Stimulated activated CD8-positive, alpha-beta memory T cell treated with anti-CD3 and anti-CD28 coated beads, Interleukin-7, amount 100 ng/mL, for 24 hours (primary cell): ENCODE results near the gene ULK4.
"Not testable (repeated sequence)": the region's sequence is repeated elsewhere in the genome, so short reads cannot be mapped to it uniquely, and the experiment has no call there.

Source experiments
- DNase-seq: peaks from one replicate; pipeline ENCODE4 v3.0.0-alpha.2; 2020; ENCODE audit warnings: low read depth

ULK4 gene

DNA sequence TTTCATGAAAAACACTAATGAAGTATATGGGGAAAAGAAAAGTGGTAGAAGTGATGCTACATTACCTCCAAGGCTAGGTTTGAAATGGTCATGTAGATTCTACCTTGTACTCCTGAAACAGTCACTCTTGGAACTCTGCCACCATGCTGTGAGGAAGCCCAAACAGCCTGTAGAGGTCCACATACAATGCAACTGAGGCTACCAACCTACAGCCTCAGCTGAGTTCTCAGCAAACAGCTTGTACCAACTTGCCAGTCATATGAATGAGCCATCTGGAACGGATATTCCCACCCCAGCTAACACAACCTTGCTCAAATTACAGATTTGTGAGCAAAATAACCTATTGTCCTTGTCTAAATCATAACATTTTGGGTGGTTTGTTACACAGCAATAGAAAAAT, 193.5 kb downstream of the ULK4 start:
- DNase-seq = no peak

DNA sequence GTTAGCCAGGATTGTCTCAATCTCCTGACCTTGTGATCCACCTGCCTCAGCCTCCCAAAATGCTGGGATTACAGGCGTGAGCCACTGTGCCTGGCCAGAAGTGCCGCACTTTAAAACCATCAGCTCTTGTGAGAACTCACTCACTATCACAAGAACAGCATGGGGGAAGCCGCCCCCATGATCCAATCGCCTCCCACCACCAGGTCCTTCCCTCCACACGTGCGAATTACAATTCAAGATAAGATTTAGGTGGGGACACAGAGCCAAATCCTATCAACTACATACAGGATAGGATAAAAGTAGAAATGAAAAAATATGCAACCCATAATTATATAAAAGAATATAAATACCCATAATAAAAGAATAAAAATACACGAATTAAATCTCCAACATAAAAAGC, 199.0 kb downstream of the ULK4 start:
- DNase-seq = not testable (repeated sequence)

DNA sequence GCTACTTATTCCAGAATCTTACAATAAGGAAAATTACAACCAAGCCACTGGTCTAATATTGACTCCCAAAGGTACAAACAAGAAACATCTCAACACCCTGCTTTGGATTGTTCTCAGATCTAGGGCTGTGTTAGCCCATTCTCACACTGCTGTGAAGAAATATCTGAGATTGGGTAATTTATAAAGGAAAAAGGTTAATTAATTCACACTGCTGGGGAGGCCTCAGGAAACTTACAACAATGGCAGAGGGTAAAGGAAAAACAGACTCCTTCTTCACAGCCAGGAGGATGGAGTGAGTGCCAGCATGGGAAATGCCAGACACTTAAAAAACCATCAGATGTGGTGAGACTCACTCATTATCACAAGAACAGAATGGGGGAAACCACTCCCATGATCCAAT, 208.3 kb downstream of the ULK4 start:
- no peak for DNase-seq

DNA sequence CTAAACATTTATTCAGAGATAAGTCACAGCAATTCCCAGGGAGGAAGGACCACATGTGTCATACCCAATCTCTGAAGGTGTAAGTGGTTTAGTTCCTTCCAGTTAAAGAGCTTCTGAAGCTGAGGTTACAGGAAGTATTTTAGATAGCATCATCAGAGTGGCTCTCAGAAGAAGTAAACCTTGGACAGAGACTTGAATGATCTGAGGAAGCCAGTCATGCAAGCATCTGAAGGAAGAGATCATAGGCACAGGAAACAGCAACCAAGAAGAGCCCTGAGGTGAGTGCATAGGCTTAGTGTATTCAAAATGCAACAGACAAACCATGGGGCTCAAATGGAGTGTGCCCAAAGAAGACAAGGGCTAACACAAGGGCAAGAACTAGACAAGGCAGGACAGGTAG, 210.3 kb downstream of the ULK4 start:
- DNase-seq = no peak

DNA sequence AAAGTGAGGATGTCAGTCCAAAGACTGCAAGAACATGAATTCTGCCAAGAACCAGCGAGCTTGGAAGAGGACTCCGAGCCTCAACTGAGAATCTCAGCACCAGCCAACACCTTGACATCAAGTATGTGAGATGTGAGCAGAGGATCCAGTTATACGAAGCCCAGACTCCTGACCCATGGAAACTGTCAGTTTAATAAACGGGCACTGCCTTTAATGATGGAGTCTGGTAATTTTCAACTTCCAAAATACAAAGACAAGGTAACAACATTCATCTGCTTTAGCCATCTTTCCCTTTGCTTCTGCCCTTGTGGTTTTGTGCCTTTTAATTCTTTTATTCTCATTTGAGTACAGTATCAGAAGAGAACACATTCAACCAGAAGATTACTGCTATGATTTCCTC, 211.9 kb downstream of the ULK4 start:
- no peak for DNase-seq

DNA sequence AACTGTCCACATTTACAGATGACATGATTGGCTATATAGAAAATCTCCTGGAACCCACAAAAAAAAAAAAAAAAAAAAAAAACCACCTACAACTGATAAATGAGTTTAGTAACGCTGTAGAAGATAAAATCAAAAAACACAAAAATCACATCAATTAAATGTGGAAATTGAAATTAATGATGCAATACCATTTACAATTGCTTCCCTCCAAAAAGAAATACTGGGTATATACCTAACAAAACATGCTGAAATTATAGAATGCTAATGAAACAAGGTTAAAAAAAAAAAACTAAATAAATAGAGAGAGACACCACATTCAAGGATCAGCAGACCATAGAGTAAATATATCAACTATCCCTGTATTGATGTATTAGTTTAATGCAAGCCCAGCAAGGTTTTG, 215.7 kb downstream of the ULK4 start:
- DNase-seq = no peak

DNA sequence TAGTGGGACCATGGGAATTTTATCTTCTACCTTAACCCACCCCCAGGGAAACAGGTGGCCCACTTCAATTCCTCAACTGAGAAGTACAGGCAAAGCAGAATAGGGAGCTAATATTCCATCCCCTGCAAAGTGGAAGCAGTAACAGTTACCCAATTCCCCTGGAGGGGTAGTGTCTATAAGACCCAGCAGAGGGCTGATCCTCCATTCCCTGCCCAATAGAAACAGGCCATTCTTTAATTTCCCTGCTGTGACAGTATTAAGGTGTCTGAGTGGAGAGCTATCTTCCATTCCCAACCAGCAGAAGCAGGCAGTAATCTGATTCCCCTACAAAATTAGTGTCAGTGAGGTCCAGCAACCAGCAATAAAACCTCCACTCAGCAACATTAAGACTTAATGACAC, 219.8 kb downstream of the ULK4 start:
- DNase-seq = no peak

DNA sequence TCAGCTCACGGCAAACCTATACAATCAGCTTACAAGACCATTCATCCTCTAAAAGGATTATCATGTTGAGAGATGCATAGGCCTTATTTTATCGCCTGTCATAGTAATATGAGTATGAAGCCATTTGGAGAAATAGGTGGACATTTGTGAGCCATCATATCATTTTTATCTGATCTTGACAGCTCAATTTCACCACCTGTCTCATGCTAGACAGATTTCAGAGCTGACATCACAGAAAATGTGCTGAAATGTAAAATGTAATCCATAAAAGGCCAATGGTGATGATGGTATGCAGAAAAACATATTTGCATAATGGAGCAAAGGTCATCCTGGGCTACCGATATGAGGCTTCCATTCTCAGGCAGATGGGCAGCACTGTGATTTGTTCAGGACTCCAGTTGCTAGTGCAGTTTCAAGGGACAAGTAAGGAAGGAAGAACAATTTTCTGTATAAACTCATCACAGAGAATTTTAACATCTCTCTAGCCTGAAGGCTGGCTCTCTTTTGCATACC, 221.5 kb downstream of the ULK4 start:
- DNase-seq = no peak

DNA sequence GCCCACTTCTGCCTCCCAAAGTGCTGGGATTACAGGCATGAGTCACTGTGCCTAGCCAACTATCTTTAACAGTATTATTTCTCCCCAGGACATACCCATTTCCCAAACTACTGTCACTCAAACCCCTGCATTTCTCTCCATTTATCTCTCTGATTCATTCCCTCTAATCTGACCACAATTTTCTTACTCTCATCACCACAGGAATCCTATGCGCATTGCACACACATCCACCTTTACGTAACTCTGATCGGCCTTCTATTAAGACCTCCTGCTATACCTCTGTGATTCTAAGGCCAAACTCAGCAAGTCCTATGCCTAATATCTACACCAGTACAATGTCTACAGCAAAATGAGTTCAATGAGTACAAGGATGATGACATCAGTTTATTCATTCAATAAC, 235.0 kb downstream of the ULK4 start:
- DNase-seq = no peak

DNA sequence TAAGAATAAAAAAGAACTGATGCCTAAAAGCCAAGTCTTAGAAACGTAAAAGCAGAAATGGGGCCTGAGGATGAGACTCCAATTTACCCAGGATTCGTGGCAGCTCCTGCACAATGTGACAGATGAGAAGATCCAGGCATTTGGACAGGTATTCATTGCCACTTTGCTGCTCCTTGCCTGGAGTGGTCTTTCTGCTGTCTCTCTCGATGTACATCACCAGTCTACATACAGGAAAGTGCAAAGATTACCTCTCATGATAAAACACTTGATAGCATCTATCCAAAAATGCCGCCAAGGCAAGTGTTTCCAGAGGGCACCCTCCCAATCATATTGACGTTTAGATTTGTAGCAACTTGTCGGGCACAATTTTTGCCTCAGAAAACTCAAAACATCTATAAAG, 244.3 kb downstream of the ULK4 start:
- DNase-seq = no peak

DNA sequence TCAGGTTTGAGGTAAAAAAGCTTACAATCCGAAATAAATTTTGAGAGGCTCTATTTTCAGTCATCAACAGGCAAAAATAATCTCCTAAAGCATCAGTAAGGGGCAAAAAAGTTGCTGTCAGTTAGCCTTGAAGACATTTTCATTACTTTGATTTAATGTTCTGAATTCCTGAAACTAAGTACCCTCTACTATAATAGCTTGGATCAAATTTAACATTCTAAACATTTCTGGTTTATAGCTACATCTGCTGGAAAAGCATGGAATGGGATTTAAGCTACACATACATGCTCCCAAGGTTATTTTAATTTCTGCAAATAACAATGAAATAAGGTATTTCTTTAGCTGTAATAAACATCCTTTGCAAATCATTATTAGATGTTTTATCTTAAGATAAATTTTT, 245.4 kb downstream of the ULK4 start:
- no peak for DNase-seq

DNA sequence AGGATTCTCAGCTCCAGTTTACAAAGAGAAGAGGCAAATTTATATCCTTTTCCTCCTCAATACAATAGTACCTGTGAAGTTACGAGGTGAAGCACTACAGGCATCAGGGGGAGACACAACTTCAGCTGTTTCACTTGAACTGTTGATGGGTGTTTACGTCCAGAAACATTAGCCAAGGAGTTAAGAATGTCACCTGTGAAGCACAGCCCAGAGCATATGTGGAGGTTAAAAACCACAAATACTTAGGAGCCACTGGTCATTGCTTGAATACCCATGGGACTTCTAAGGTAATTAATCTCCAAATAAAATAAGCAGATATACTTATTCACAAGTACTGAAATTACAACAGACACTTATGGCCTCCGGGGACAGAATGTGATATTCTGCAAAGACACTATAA, 246.5 kb downstream of the ULK4 start:
- no peak for DNase-seq

DNA sequence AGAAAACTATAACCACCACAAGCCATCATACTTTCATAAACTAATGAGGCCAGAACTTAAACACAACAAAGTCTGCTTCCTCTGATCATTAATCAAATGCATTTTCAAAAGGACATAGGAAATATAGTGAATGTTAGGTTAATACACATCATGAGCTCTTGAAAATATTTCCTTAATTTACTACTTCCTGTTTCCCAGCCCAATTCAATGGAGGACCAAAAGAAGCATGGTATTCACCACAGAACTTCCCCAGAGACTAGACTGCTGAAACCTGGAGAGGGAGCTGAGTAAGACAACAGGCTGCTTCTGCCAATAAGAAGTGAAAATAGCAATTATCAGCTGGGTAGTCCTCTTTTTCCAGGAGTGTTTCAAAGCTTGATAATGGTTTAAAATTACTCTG, 250.3 kb downstream of the ULK4 start:
- DNase-seq = no peak

DNA sequence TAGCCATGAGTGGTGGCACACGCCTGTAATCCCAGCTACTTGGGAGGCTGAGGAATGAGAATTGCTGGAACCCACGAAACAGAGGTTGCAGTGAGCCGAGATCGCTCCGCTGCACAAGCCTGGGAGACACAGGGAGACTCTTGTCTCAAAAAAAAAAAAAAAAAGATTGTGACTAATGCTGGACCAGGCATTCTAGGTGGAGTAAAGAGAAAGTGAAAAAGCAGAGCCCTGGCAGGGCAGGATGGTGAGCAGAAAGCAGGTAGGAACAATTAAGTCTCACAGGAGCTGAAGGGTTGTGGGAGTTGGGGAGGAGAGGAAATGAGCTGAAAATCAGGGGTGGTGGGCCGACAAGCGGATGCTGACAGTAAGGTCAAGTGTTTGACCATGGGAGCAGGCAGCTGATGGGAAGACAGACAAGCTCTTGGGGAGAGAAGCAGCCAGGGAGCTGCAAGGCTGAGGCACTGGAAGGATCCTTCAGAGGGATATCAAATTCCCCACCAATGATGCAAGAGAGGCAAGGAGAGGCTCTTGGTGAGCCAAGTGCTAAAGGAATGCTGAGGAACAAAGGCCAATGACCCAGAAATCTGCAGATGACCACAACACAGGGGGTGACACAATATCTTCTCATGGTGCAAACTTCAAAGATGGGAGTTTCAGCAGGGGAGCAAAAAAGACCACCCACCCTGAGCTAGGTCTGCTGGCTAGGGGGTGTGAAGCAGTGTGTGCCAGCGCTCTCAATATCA, 251.1 kb downstream of the ULK4 start:
- DNase-seq = no peak

DNA sequence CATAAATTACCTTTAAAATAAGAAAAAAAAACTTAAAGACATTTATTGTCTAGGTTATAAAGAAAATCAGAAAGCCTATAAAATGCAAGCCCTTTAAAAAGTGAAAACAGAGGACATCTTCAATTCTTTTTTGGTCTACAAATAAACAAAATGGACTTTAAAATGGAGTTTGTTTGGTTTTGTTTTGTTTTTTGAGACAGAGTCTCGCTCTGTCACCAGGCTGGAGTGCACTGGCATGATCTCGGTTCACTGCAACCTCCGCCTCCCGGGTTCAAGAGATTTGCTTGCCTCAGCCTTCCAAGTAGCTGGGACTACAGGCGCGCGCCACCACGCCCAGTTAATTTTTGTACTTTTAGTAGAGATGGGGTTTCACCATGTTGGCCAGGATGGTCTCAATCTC, 252.7 kb downstream of the ULK4 start:
- not testable (repeated sequence) for DNase-seq

DNA sequence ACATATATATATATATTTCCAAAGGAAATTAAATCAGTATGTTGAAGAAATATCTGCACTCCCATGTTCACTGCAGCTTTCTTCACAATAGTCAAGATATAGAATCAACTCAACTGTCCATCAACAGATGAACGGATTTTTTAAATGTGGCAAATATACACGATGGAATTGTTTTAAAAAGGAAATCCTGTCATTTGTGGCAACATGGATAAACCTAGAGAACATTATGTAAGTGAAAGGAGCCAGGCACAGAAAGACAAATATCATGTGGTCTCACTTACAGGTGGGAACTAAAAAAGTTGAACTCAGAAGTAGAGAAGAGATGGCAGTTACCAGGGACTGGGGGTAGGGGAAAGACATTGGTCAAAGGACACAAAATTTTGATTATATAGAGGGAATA, 253.7 kb downstream of the ULK4 start:
- no peak for DNase-seq

DNA sequence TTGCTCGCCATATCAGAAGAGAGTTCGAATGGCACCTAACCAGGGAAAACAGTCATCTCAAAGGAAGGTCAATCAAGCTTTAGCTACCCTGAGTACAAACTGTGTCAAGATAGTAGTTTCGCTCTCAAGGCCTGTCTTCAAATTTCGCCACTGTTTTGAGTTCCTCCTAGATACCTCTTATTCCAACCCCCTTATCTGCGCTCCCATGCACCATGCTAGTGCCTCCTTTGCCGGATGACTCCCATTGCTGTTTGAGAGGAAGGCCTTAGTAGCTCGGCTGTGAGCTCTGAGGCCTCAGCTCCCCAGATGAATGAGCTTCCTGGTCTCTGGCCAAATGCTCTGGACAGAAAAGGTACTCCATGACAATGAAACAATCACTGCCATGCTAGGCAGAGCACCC, 256.0 kb downstream of the ULK4 start:
- no peak for DNase-seq

DNA sequence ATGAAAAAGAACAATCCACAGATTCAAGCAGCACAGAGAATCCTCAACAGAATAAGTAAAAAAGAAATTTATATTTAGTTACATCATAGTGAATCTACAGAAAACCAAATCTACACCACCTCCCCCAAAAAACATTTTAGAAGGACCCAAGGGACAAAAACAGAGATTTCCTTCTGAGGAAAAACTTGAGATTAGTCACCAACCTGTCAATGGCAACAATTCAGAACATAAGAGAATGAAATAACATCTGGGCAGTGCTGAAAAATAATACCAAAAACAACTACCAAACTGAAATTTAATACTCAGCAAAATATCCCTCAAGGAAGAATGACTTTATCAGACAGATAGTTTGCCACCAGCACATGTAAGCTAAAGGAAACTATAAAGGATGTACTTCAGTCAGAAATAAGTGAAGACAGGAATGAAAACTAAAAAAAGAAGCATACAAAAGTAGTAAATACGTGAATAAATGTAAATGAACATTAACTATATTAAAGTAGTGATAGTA, 260.7 kb downstream of the ULK4 start:
- DNase-seq = no peak

DNA sequence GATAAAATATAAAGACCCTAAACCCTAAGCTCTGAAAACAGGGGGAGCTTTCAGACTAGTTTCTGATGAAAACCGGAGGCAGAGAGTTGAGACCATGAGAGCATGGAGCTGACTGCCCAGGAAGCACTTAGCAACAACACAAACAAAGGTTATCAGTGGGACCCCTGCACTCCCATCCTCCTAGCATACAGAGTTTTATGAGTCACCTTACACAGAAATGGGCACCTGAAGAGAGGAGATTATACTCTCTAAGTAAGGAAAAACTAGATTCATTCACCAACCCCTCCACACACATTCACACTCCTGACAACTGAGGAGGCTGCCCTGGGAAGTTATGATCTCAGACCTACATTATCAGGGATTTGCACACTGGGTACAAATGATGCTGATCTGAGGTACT, 261.7 kb downstream of the ULK4 start:
- DNase-seq = no peak

DNA sequence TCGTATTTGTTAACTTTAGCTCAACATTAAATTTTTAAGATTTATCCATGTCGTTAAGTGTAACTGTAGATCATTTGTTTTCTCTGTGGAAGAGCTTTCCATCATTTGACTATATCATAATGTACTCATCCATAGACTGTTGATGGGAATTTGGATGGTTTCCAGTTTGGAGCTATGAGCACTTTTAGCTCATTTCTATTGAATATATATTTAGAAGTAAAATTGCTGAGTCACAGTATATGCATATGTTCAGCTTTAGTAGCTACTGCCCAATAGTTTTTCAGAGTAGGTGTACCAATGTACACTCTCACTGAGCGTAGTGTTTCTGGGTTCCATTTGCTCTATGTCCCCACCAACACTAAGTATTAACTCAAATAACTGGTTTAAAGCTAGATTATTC, 263.0 kb downstream of the ULK4 start:
- no peak for DNase-seq

DNA sequence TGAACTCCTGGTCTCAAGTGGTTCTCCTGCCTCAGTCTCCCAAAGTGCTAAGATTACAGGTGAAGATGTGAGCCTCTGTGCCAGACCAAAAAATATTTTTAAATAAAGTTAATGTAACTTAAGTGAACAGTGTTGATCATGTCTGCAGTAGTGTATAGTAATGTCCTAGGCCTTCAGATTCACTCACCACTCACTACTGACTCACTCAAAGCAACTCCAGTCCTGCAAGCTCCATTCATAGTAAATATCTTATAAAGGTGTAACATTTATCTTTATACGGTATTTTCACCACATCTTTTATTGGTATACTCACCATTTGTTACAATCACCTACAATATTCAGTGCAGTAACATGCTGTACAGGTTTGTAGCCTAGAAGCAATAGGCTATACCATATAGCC, 264.2 kb downstream of the ULK4 start:
- no peak for DNase-seq

DNA sequence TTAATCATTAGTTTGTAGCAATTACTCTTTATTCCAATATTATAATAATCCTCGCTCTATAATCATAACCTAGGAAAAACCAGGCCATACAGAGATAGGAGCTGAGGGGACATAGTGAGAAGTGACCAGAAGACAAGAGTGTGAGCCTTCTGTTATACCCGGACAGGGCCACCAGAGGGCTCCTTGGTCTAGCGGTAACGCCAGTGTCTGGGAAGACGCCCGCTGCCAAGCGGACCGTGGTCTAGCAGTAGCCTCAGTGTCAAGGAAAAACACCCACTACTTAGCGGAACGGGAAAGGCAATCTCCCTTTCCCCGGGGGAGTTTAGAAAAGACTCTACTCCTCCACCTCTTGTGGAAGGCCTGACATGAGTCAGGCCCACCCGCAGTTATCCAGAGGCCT, 266.1 kb downstream of the ULK4 start:
- not testable (repeated sequence) for DNase-seq

DNA sequence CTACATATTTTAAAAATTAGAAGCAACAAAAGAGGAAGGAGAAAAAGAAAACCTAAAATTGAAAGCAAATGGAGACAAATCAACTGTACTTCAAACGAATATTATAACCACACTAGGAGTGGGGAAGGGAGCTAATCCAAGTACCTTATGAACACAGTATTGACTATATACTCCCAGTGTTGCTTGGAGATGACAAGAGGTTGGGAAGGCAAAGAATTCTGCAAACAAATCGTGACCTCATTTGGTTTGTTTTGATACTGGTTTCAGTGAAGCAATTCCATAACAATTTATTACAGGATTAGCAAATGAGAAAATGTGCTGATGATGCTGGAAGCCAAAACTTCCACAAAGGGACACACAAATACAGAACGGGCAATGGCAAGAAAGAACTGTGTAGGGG, 268.1 kb downstream of the ULK4 start:
- DNase-seq = no peak
